Hepatocyte (in vitro differentiated cells): ENCODE measurements around the gene TRPC4AP.

Source experiments
- CTCF ChIP-seq: fragments of 200-600 bp; sonication (generic); IDR thresholded peaks from 2 replicates; pipeline ENCODE4 v1.5.1; 2016; ENCODE audit warnings: antibody characterized with exemption, mild to moderate bottlenecking; ENCODE audit not compliant: poor library complexity
- EZH2 ChIP-seq: fragments of 200-600 bp; sonication (generic); IDR thresholded peaks from 2 replicates; pipeline ENCODE4 v1.6.1; 2016; ENCODE audit warnings: antibody characterized with exemption, mild to moderate bottlenecking, borderline replicate concordance

GRCh38 chr20:34967421-34967820 lies 125.2 kb downstream of the TRPC4AP start:
- no peak for TF ChIP-seq CTCF
- no peak for TF ChIP-seq EZH2
